HCT116 (cell line): ENCODE measurements around the gene CMPK2. TPM values are rescaled to one million over a fixed set of nuclear protein-coding genes. Genes with fewer than 3 reads are reported as not detected.

Experiments used
- ATAC-seq: fragments of 200-7000 bp; cut with Tn5 transposase; 2 replicates; pipeline ENCODE4 v1.9.1; 2020; ENCODE audit warnings: mild to moderate bottlenecking, moderate library complexity
- Bru-seq: library from RNA; stranded (reverse); fragments of 400-500 nt; gene quantifications from one replicate; lab custom pipeline; 2021; lab: Mats Ljungman, UMichigan
- BruChase-seq, 2 experiments: library from RNA; stranded (reverse); fragments of 400-500 nt; gene quantifications; one replicate each; lab custom pipeline; 2021; lab: Mats Ljungman, UMichigan
- BruUV-seq: library from RNA; stranded (reverse); fragments of 400-500 nt; replicated peaks from 2 replicates; lab custom pipeline; 2021; lab: Mats Ljungman, UMichigan
- CTCF ChIA-PET: fragments of 300-600 bp; sonication (Branson Sonifier 250); formaldehyde crosslinking; loops from one replicate; lab custom pipeline; 2021; ENCODE audit warnings: antibody characterized with exemption; lab: Charles Lee
- POLR2A ChIA-PET: fragments of 300-600, 350-600 bp; sonication (Branson Sonifier 250); formaldehyde crosslinking; loops from one replicate; lab custom pipeline; 2021; ENCODE audit warnings: antibody characterized with exemption; lab: Charles Lee
- RAD21 ChIA-PET, 2 experiments: fragments of 300-600 bp; sonication (Branson Sonifier 250); formaldehyde crosslinking; loops; one replicate each; lab custom pipeline; 2023; ENCODE audit warnings: low total read pairs in 2 of 2; ENCODE audit not compliant: uncharacterized antibody in 2 of 2, unreplicated experiment in 2 of 2, low non-redundant PET in 1 of 2; lab: Charles Lee
- DNase-seq: peaks from one replicate; pipeline ENCODE4 v3.0.0-alpha.2; 2010; ENCODE audit warnings: low read depth, low spot score
- H2AFZ ChIP-seq: fragments of 200-600 bp; shearing (Covaris generic), sonication (generic); 2 replicates; pipeline ENCODE4 v1.6.1; 2017; ENCODE audit warnings: low read depth, mixed run types, mixed read lengths, antibody characterized with exemption, low read length; ENCODE audit not compliant: poor library complexity, severe bottlenecking
- H3K27ac ChIP-seq: 2 replicates; pipeline ENCODE4 v1.5.1; 2012; ENCODE audit warnings: low read depth, low read length
- H3K27me3 ChIP-seq: fragments of 200-600 bp; sonication (generic); 2 replicates; pipeline ENCODE4 v1.6.1; 2016; ENCODE audit warnings: mixed run types, low read length, mixed read lengths; ENCODE audit not compliant: insufficient read depth
- H3K36me3 ChIP-seq, 2 experiments: fragments of 200-500 bp in 1 of 2; fragments of 200-600 bp in 1 of 2; sonication (Bioruptor generic) in 1 of 2; sonication (generic) in 1 of 2; 2 replicates each; pipeline versions ENCODE4 v1.5.1 to v1.6.1; 2014 to 2016; ENCODE audit warnings: low read length in 2 of 2, inconsistent platforms in 1 of 2, mixed read lengths in 1 of 2, mixed run types in 1 of 2; ENCODE audit not compliant: insufficient read depth in 2 of 2, control insufficient read depth in 1 of 2
- H3K4me1 ChIP-seq, 2 experiments: fragments of 200-600 bp in 1 of 2; sonication (generic) in 1 of 2; 2 replicates each; pipeline versions ENCODE4 v1.5.1 to v1.6.1; 2012 to 2017; ENCODE audit warnings: low read length in 2 of 2, inconsistent platforms in 1 of 2, mild to moderate bottlenecking in 1 of 2, mixed read lengths in 1 of 2, mixed run types in 1 of 2, moderate library complexity in 1 of 2; ENCODE audit not compliant: insufficient read depth in 2 of 2, control insufficient read depth in 1 of 2
- H3K4me2 ChIP-seq: fragments of 200-600 bp; sonication (generic); 2 replicates; pipeline ENCODE4 v1.6.1; 2017; ENCODE audit warnings: mixed run types, low read length, mixed read lengths
- H3K4me3 ChIP-seq, 2 experiments: fragments of 200-600 bp in 1 of 2; sonication (generic) in 1 of 2; replicated peaks in 1 of 2; 2 replicates each; pipeline ENCODE4 v1.5.1; 2011 to 2016; ENCODE audit warnings: low read length in 2 of 2, control low read depth in 1 of 2, low read depth in 1 of 2, mild to moderate bottlenecking in 1 of 2, mixed read lengths in 1 of 2, mixed run types in 1 of 2
- H3K79me2 ChIP-seq: fragments of 200-600 bp; sonication (generic); 2 replicates; pipeline ENCODE4 v1.6.1; 2017; ENCODE audit warnings: mild to moderate bottlenecking, mixed run types, low read length, moderate library complexity, mixed read lengths; ENCODE audit not compliant: insufficient read depth
- H3K9ac ChIP-seq: fragments of 200-600 bp; sonication (generic); 2 replicates; pipeline ENCODE4 v1.6.1; 2016; ENCODE audit warnings: low read length, mixed read lengths
- H3K9me2 ChIP-seq: fragments of 200-600 bp; sonication (generic), shearing (Covaris generic); 2 replicates; pipeline ENCODE4 v1.6.1; 2017; ENCODE audit warnings: mixed run types, mild to moderate bottlenecking, moderate library complexity; ENCODE audit not compliant: insufficient read depth
- H3K9me3 ChIP-seq, 2 experiments: fragments of 200-500 bp in 1 of 2; fragments of 200-600 bp in 1 of 2; sonication (Bioruptor generic) in 1 of 2; sonication (generic) in 1 of 2; 2 replicates each; pipeline ENCODE4 v1.6.1; 2014 to 2017; ENCODE audit warnings: low read length in 2 of 2, mixed read lengths in 2 of 2, inconsistent platforms in 1 of 2, low read depth in 1 of 2, mild to moderate bottlenecking in 1 of 2, mixed run types in 1 of 2, moderate library complexity in 1 of 2; ENCODE audit not compliant: control insufficient read depth in 1 of 2, insufficient read depth in 1 of 2
- H4K20me1 ChIP-seq: fragments of 200-600 bp; sonication (generic), shearing (Covaris generic); 2 replicates; pipeline ENCODE4 v1.6.1; 2017; ENCODE audit warnings: mixed run types, mild to moderate bottlenecking, moderate library complexity; ENCODE audit not compliant: insufficient read depth
- CTCF ChIP-seq, 3 experiments: fragments of 200-600 bp in 1 of 3; sonication (generic) in 1 of 3; IDR thresholded peaks in 2 of 3; conservative IDR thresholded peaks in 1 of 3; 2 replicates each; pipeline ENCODE4 v1.5.1; 2012 to 2017; ENCODE audit warnings: low read depth in 2 of 3, low read length in 2 of 3, antibody characterized with exemption in 1 of 3, borderline replicate concordance in 1 of 3, control low read depth in 1 of 3, mild to moderate bottlenecking in 1 of 3, mixed read lengths in 1 of 3, mixed run types in 1 of 3, moderate library complexity in 1 of 3; ENCODE audit not compliant: insufficient read depth in 1 of 3
- ELF1 ChIP-seq: IDR thresholded peaks from 2 replicates; pipeline ENCODE4 v1.6.1; 2012; ENCODE audit warnings: low read depth, borderline replicate concordance
- MAX ChIP-seq: IDR thresholded peaks from 2 replicates; pipeline ENCODE4 v1.6.1; 2012
- TCF7L2 ChIP-seq: IDR thresholded peaks from 2 replicates; pipeline ENCODE4 v1.7.0; 2011; ENCODE audit warnings: borderline replicate concordance, inconsistent platforms; ENCODE audit not compliant: insufficient read depth, insufficient read length; ENCODE audit errors: extremely low read depth
- ZFX ChIP-seq: fragments of 450-650 bp; IDR thresholded peaks from 2 replicates; pipeline ENCODE4 v1.6.1; 2017
- intact Hi-C: fragments of 100-400 bp; cut with micrococcal nuclease; formaldehyde crosslinking; loops from 2 replicates; pipeline ENCODE4 v1.10.0; 2022
- long read RNA-seq: library from polyadenylated mRNA; unstranded; transcript quantifications from one replicate; pipeline ENCODE4 v2.0.0, GENCODE V29; 2021; ENCODE audit not compliant: unreplicated experiment
- polyA plus RNA-seq: library from polyadenylated mRNA; unstranded; fragments of >200 nt; gene quantifications from 2 replicates; pipeline ENCODE4 v1.2.1, GENCODE V29; 2012; ENCODE audit warnings: missing spikeins
- total RNA-seq: library from RNA; stranded (reverse); gene quantifications from one replicate; pipeline ENCODE4 v1.2.1, GENCODE V29; 2021; ENCODE audit not compliant: unreplicated experiment

Gene CMPK2
- total RNA-seq (1.5 TPM), Bru-seq, nascent RNA (percentile 20 among the genes with signal in this experiment), BruChase-seq, experiment 1, labeled RNA remaining after a 6-hour chase (percentile 21 among the genes with signal in this experiment), BruChase-seq, experiment 2, labeled RNA remaining after a 2-hour chase (percentile 22 among the genes with signal in this experiment)
- polyA plus RNA-seq, result 0.65 and 0.99 TPM in 2 replicates
- long read RNA-seq, transcript CMPK2-201 (5 exons, 2,884 nt), result major isoform, 5 of 6 reads
- long read RNA-seq, partial matches to known transcripts, result 0 of 6 reads
- long read RNA-seq, other reads (novel, unspliced or antisense), result 1 of 6 reads

GRCh38 chr2:6865346-6866274, at the start of gene CMPK2:
CMPK2 (minus strand) TSS chr2:6865907; CDS start chr2:6865696, 211 bp downstream.
- peaks cover 3 to 19% of the 10 kb centered on the region in 2 experiments; a peak in 3 of 4 replicates for H3K4me1 ChIP-seq
- H3K9ac ChIP-seq, result peak within 1 kb of the TSS; percentile 47
- intact Hi-C loops, result no loop called here
- TF ChIP-seq ELF1 (no peak), CTCF (IDR thresholded peaks at IDR 0.05 in 2 of 3, conservative IDR thresholded peaks at IDR 0.05 in 1 of 3; ENCODE audit: borderline replicate concordance in 1 of 3, insufficient read depth in 1 of 3, low read depth in 2 of 3, low read length in 2 of 3) (peak in 1 of 3 experiments; percentile 7; a peak in 2 of 6 replicates), ZFX (peak; percentile 41), TCF7L2 (peak; percentile 12), MAX (peak; percentile 38)
- TF ChIP-seq, all 23 proteins: peak for 4
- peak within 1 kb of the TSS; percentile 52; the same call in 1 of the 2 replicates for H3K27ac ChIP-seq
- DNase-seq (no peak), ATAC-seq (peak; percentile 71)
- H3K9me2 ChIP-seq, result no peaks in the 10 kb centered on the region
- ChIA-PET RAD21 (no interaction called here), CTCF (interaction anchor here (1.0 to 1.7 kb wide), 4 partner anchors 12 to 38 kb away, joined by 3 to 5 read pairs (median 4); partner anchors contain the start of gene RSAD2), POLR2A (no interaction called here)
- BruUV-seq, result no TSS peak
- H3K79me2 ChIP-seq, result no peaks in the 10 kb centered on the region
- H2AFZ ChIP-seq, result peak within 1 kb of the TSS; percentile 69
- no peaks in the 10 kb centered on the region for H3K27me3 ChIP-seq
- peak within 1 kb of the TSS; percentile 51 to 59 for H3K4me3 ChIP-seq
- H3K9me3 ChIP-seq, result no peaks in the 10 kb centered on the region
- H3K4me2 ChIP-seq, result peak within 1 kb of the TSS; percentile 93
- H4K20me1 ChIP-seq, result no peaks in the 10 kb centered on the region
- no peaks in the 10 kb centered on the region for H3K36me3 ChIP-seq
